SK-N-SH (cell line): ENCODE results near the gene KPNB1. TPM values are rescaled to one million over a fixed set of nuclear protein-coding genes. Genes with fewer than 3 reads are reported as not detected.

ENCODE experiments used
- CTCF ChIA-PET: fragments of 300-600, 350-600 bp; formaldehyde crosslinking; extraction: SDS; loops from one replicate; lab custom pipeline; 2021; lab: Yijun Ruan, JAX
- POLR2A ChIA-PET: fragments of 350-600 bp; sonication (Branson Sonifier 250); formaldehyde crosslinking; extraction: SDS; loops from one replicate; lab custom pipeline; 2020; ENCODE audit warnings: antibody characterized with exemption, inconsistent platforms; lab: Yijun Ruan, JAX
- DNase-seq: peaks from one replicate; pipeline ENCODE4 v3.0.0; 2012
- H2AFZ ChIP-seq: fragments of 200-600 bp; sonication (generic); 2 replicates; pipeline ENCODE4 v1.8.1; 2016; ENCODE audit warnings: antibody characterized with exemption, mild to moderate bottlenecking, low read depth
- H3F3A ChIP-seq: fragments of 200-600 bp; sonication (generic); replicated peaks from 2 replicates; pipeline ENCODE3; 2016; ENCODE audit warnings: antibody characterized with exemption, mild to moderate bottlenecking; ENCODE audit not compliant: insufficient read depth
- H3K27ac ChIP-seq, 2 experiments: fragments of 200-500 bp in 1 of 2; fragments of 200-600 bp in 1 of 2; sonication (Bioruptor generic) in 1 of 2; sonication (generic), shearing (Covaris generic) in 1 of 2; 2 replicates each; pipeline versions ENCODE4 v1.5.1 to v1.6.1; 2014 to 2016; ENCODE audit warnings: low read depth in 2 of 2, inconsistent platforms in 1 of 2, low read length in 1 of 2, mild to moderate bottlenecking in 1 of 2, mixed read lengths in 1 of 2
- H3K27me3 ChIP-seq: fragments of 200-600 bp; sonication (generic), shearing (Covaris generic); 2 replicates; pipeline ENCODE4 v1.6.1; 2016; ENCODE audit warnings: mixed run types; ENCODE audit not compliant: insufficient read depth
- H3K36me3 ChIP-seq, 2 experiments: fragments of 200-500 bp in 1 of 2; fragments of 200-600 bp in 1 of 2; sonication (Bioruptor generic) in 1 of 2; sonication (generic) in 1 of 2; replicated peaks in 1 of 2; 2 replicates each; pipeline versions ENCODE3 to v1.5.1; 2014 to 2016; ENCODE audit warnings: low read length in 1 of 2, mild to moderate bottlenecking in 1 of 2; ENCODE audit not compliant: insufficient read depth in 2 of 2, control insufficient read depth in 1 of 2
- H3K4me1 ChIP-seq, 2 experiments: fragments of 200-500 bp in 1 of 2; fragments of 200-600 bp in 1 of 2; sonication (Bioruptor generic) in 1 of 2; sonication (generic), shearing (Covaris generic) in 1 of 2; 2 replicates each; pipeline versions ENCODE4 v1.5.1 to v1.6.1; 2014 to 2016; ENCODE audit warnings: low read depth in 1 of 2, low read length in 1 of 2, mixed run types in 1 of 2; ENCODE audit not compliant: insufficient read depth in 2 of 2, control insufficient read depth in 1 of 2
- H3K4me2 ChIP-seq: fragments of 200-600 bp; sonication (generic), shearing (Covaris generic); 2 replicates; pipeline ENCODE4 v1.6.1; 2017; ENCODE audit warnings: mixed run types
- H3K4me3 ChIP-seq, 2 experiments: fragments of 200-500 bp in 1 of 2; fragments of 200-600 bp in 1 of 2; sonication (Bioruptor generic) in 1 of 2; sonication (generic), shearing (Covaris generic) in 1 of 2; 2 replicates each; pipeline versions ENCODE4 v1.5.1 to v1.8.1; 2014 to 2016; ENCODE audit warnings: low read depth in 2 of 2, inconsistent platforms in 1 of 2, low read length in 1 of 2, mild to moderate bottlenecking in 1 of 2, mixed read lengths in 1 of 2, moderate library complexity in 1 of 2
- H3K79me2 ChIP-seq: fragments of 200-600 bp; sonication (generic); 2 replicates; pipeline ENCODE4 v1.8.1; 2017; ENCODE audit warnings: mild to moderate bottlenecking; ENCODE audit not compliant: insufficient read depth
- H3K9ac ChIP-seq: fragments of 200-600 bp; sonication (generic); 2 replicates; pipeline ENCODE4 v1.6.1; 2017; ENCODE audit warnings: mixed run types
- H3K9me2 ChIP-seq: fragments of 200-600 bp; sonication (generic); 2 replicates; pipeline ENCODE4 v1.6.1; 2017; ENCODE audit warnings: mixed run types
- H3K9me3 ChIP-seq: fragments of 200-600 bp; sonication (generic); 2 replicates; pipeline ENCODE4 v1.6.1; 2017; ENCODE audit warnings: mixed run types, mild to moderate bottlenecking, moderate library complexity
- H4K20me1 ChIP-seq: fragments of 200-600 bp; sonication (generic); 2 replicates; pipeline ENCODE4 v1.6.1; 2017; ENCODE audit warnings: mild to moderate bottlenecking, mixed run types; ENCODE audit not compliant: insufficient read depth
- ELF1 ChIP-seq: IDR thresholded peaks from 2 replicates; pipeline ENCODE4 v1.4.0; 2012
- EZH2phosphoT487 ChIP-seq: fragments of 200-600 bp; sonication (generic); IDR thresholded peaks from 2 replicates; pipeline ENCODE4 v1.6.1; 2017; ENCODE audit warnings: low read depth, mixed run types, mild to moderate bottlenecking, antibody characterized with exemption, moderate library complexity, borderline replicate concordance
- FOSL2 ChIP-seq: IDR thresholded peaks from 2 replicates; pipeline ENCODE4 v1.4.0; 2012; ENCODE audit warnings: low read depth, mild to moderate bottlenecking, moderate library complexity, borderline replicate concordance
- FOXJ3 ChIP-seq: sonication (generic); formaldehyde crosslinking; IDR thresholded peaks from 2 replicates; pipeline ENCODE4 v1.5.1; 2020; ENCODE audit warnings: mild to moderate bottlenecking, missing genetic modification reagents
- FOXM1 ChIP-seq: IDR thresholded peaks from 2 replicates; pipeline ENCODE4 v1.4.0; 2012; ENCODE audit warnings: low read depth, mild to moderate bottlenecking
- IRF3 ChIP-seq: fragments of 150-350 bp; IDR thresholded peaks from 2 replicates; pipeline ENCODE4 v1.6.1; 2016; ENCODE audit warnings: mild to moderate bottlenecking, low read depth, low read length
- JUND ChIP-seq: IDR thresholded peaks from 2 replicates; pipeline ENCODE4 v1.4.0; 2012
- MXI1 ChIP-seq: IDR thresholded peaks from 2 replicates; pipeline ENCODE4 v1.6.1; 2012; ENCODE audit warnings: mild to moderate bottlenecking, low read depth, low read length, improper control_type of control experiment
- NFIC ChIP-seq: IDR thresholded peaks from 2 replicates; pipeline ENCODE4 v1.4.0; 2012; ENCODE audit warnings: borderline replicate concordance
- PBX3 ChIP-seq: IDR thresholded peaks from 2 replicates; pipeline ENCODE4; 2012
- RCOR1 ChIP-seq: fragments of 150-350 bp; IDR thresholded peaks from 2 replicates; pipeline ENCODE4 v1.6.1; 2017; ENCODE audit warnings: antibody characterized with exemption, low read length
- REST ChIP-seq: IDR thresholded peaks from 2 replicates; pipeline ENCODE4 v1.6.1; 2012; ENCODE audit warnings: mild to moderate bottlenecking, low read depth, low read length, moderate library complexity
- RFX5 ChIP-seq: IDR thresholded peaks from 2 replicates; pipeline ENCODE4 v1.6.1; 2012; ENCODE audit warnings: mild to moderate bottlenecking, improper control_type of control experiment, low read length
- SIN3A ChIP-seq: IDR thresholded peaks from 2 replicates; pipeline ENCODE4 v1.6.1; 2012; ENCODE audit warnings: low read depth, mild to moderate bottlenecking, low read length, moderate library complexity, borderline replicate concordance
- TAF1 ChIP-seq: IDR thresholded peaks from 2 replicates; pipeline ENCODE4 v1.6.1; 2012; ENCODE audit warnings: low read depth, mild to moderate bottlenecking, low read length, moderate library complexity, borderline replicate concordance
- TCF12 ChIP-seq: IDR thresholded peaks from 2 replicates; pipeline ENCODE4 v1.4.0; 2012
- TEAD4 ChIP-seq: IDR thresholded peaks from 2 replicates; pipeline ENCODE4 v1.4.0; 2012; ENCODE audit warnings: mild to moderate bottlenecking, borderline replicate concordance; ENCODE audit not compliant: insufficient read depth
- ZBTB33 ChIP-seq: IDR thresholded peaks from 2 replicates; pipeline ENCODE4 v1.4.0; 2012; ENCODE audit warnings: low read depth, borderline replicate concordance
- WGBS: methylation state at CpG from one replicate; pipeline ENCODE4 v1.1.6; 2017; ENCODE audit warnings: low lambda C conversion rate; 5-methylcytosine and 5-hydroxymethylcytosine counted together
- polyA plus RNA-seq, 3 experiments: library from polyadenylated mRNA; depleted of rRNA; stranded (reverse); fragments of >200 nt; gene quantifications; 2 replicates each; pipeline ENCODE4 v1.2.3, GENCODE V29; 2012

The KPNB1 gene
- polyA plus RNA-seq, 1 of the 3 experiments (the other 2 are of a cell fraction) = 89.5 TPM

- no peak for TF ChIP-seq ZBTB33
- no peak for TF ChIP-seq FOSL2
- no peak for TF ChIP-seq EZH2phosphoT487
- no peak for TF ChIP-seq RCOR1
- TF ChIP-seq TAF1 = peak; percentile 45; the same call in 1 of the 2 replicates
- TF ChIP-seq MXI1 = peak; percentile 97
- TF ChIP-seq FOXJ3 = no peak
- 0 out of 2 replicates have a peak, but pooled peaks have one; percentile 47 for TF ChIP-seq RFX5
- TF ChIP-seq TEAD4 = no peak
- peak; percentile 44; the same call in 1 of the 2 replicates for TF ChIP-seq PBX3
- TF ChIP-seq, all 33 proteins: peak for 12
These were observed 1.1 kb downstream of the KPNB1 start (continued) for GRCh38 chr17:47650525-47651522.

GRCh38 chr17:47651704-47652103, 2.0 kb downstream of the KPNB1 start:
- ChIA-PET POLR2A (interaction anchor here (1.6 kb wide), 1 partner anchor 27 kb away, joined by 5 read pairs; no protein-coding TSS in a partner anchor), CTCF (interaction anchor here (0.7 to 9.4 kb wide), 6 partner anchors 12 to 297 kb away, joined by 3 to 113 read pairs (median 4); no protein-coding TSS in a partner anchor)
- Histone ChIP-seq H2AFZ (no peak overlapping the region), H3K36me3 (peaks cover 49 to 60% of the 10 kb centered on the region in 2 experiments), H3K4me3 (peak overlapping the region in 1 of 2 experiments; percentile 80; a peak in 3 of 4 replicates), H3F3A (peaks cover 12% of the 10 kb centered on the region), H3K4me1 (peaks cover 8 to 22% of the 10 kb centered on the region in 2 experiments), H3K27ac (no peak overlapping the region; a peak in 1 of 4 replicates), H3K79me2 (peaks cover 74% of the 10 kb centered on the region), H3K9me3 (no peaks in the 10 kb centered on the region), H4K20me1 (peaks cover 55% of the 10 kb centered on the region), H3K9me2 (no peaks in the 10 kb centered on the region), H3K4me2 (peak overlapping the region; percentile 81), H3K9ac (peak overlapping the region; percentile 77), H3K27me3 (no peaks in the 10 kb centered on the region)
- DNase-seq = no peak
- 34% methylated on average over 2 of the region's 2 CpGs for WGBS
- TF ChIP-seq NFIC (no peak), TCF12 (no peak), JUND (no peak), REST (no peak), FOXM1 (no peak), SIN3A (no peak), IRF3 (no peak), ZBTB33 (no peak), ELF1 (no peak)
